Subcutaneous abdominal adipose tissue (tissue), 5 donors: ENCODE data around the gene KCNK6.
A peak's percentile ranks its signal among the peaks of the same experiment; 100 is the strongest.

Experiments
- H3K27ac ChIP-seq: one replicate; pipeline ENCODE4 v1.7.0; 2013; ENCODE audit warnings: low read depth, mild to moderate bottlenecking, inconsistent platforms, low read length, moderate library complexity
- H3K27me3 ChIP-seq, 5 donors: one replicate each; pipeline ENCODE4 v1.7.0; 2013; ENCODE audit warnings: low read length in 5 of 5, inconsistent platforms in 1 of 5; ENCODE audit not compliant: control insufficient read depth in 5 of 5, insufficient read depth in 4 of 5
- H3K36me3 ChIP-seq, 5 donors: one replicate each; pipeline ENCODE4 v1.7.0; 2013; ENCODE audit warnings: low read length in 5 of 5; ENCODE audit not compliant: control insufficient read depth in 5 of 5, insufficient read depth in 5 of 5
- H3K4me1 ChIP-seq, 5 donors: one replicate each; pipeline ENCODE4 v1.7.0; 2013; ENCODE audit warnings: low read length in 5 of 5, mild to moderate bottlenecking in 3 of 5, moderate library complexity in 1 of 5; ENCODE audit not compliant: control insufficient read depth in 5 of 5, insufficient read depth in 5 of 5
- H3K4me3 ChIP-seq, 5 donors: one replicate each; pipeline ENCODE4 v1.7.0; 2013; ENCODE audit warnings: low read length in 5 of 5, low read depth in 1 of 5
- H3K9ac ChIP-seq, 5 donors: one replicate each; pipeline ENCODE4 v1.7.0; 2013; ENCODE audit warnings: low read length in 5 of 5, mild to moderate bottlenecking in 4 of 5, moderate library complexity in 3 of 5
- H3K9me3 ChIP-seq, 5 donors: one replicate each; pipeline ENCODE4 v1.7.0; 2013; ENCODE audit warnings: low read length in 5 of 5; ENCODE audit not compliant: control insufficient read depth in 5 of 5
- donor health status: healthy.
- donor health status: healthy.
- donor health status: healthy.
- donor health status: healthy.
- donor health status: healthy.

Gene KCNK6

DNA sequence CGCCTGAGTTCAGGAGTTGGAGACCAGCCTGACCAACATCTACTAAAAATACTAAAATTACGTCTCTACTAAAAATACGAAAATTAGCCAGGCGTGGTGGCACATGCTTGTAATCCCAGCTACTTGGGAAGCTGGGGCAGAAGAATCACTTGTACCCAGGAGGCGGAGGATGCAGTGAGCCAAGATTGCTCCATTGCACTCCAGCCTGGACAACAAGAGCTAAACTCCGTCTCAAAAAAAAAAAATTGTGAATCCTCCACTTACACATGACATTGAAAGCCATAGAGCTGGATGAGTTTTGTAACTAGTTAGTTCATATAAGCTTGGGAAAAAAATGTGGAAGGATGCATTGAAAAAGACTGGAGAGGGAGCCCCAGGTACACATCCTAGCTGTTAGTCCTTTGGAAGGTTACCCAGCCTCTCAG lies 54.3 kb downstream of the KCNK6 start:
- peak overlapping the region; percentile 54 to 95 (median 69) for H3K4me3 ChIP-seq
- no peaks in the 10 kb centered on the region for H3K9me3 ChIP-seq
- H3K27me3 ChIP-seq, result peaks cover 0 to 6% (median 4%) of the 10 kb centered on the region in 5 donors
- peak overlapping the region; percentile 94 for H3K27ac ChIP-seq
- peak overlapping the region; percentile 10 to 67 (median 32) for H3K9ac ChIP-seq
- peaks cover 6 to 28% (median 27%) of the 10 kb centered on the region in 5 donors for H3K4me1 ChIP-seq
- peaks cover 0 to 18% (median 12%) of the 10 kb centered on the region in 5 donors for H3K36me3 ChIP-seq

DNA sequence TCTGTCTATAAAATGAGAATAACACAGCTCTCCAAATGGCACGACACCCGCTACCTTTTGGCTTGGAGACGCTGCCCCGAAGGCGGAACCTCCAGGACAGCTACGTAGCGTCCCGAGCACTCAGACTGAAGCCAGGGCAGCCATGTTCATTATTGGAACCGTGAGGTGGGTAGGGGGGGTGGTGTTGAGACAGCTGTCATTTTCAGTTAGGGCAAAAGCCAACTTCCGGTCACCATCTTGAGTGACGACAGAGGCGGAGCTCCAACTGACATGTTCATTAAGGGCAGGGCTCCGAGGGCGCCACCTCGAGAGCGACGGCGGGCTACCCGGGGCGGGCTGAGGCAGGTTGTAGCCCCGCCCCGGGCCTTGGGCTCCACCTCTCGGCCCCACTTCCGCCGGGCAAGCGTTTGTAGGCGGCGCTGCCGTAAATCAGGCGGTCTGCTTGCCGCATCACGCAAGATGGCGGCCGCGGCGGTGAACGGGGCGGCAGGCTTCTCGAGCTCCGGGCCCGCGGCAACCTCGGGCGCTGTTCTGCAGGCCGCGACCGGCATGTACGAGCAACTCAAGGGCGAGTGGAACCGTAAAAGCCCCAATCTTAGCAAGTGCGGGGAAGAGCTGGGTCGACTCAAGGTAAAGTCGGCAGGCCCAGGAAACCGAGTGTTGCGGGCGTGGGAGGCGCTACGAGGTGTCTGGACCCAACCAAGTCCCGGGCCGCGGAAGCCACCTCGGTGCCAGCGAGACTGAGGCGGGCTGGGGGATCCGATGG lies 54.9 kb downstream of the KCNK6 start, which contains the start of gene PSMD8:
Gene PSMD8 (plus strand): TSS at position 240 of the 766 bp plus-strand sequence. CDS start 31 bp downstream, at position 271.
- Histone ChIP-seq H3K9me3 (no peaks in the 10 kb centered on the region), H3K4me3 (peak within 1 kb of the TSS; percentile 92 to 98 (median 93)), H3K36me3 (peaks cover 0 to 24% (median 18%) of the 10 kb centered on the region in 5 donors), H3K4me1 (peaks cover 6 to 28% (median 27%) of the 10 kb centered on the region in 5 donors), H3K9ac (peak within 1 kb of the TSS; percentile 92 to 99 (median 97)), H3K27ac (peak within 1 kb of the TSS; percentile 94), H3K27me3 (peaks cover 0 to 6% (median 4%) of the 10 kb centered on the region in 5 donors)

DNA sequence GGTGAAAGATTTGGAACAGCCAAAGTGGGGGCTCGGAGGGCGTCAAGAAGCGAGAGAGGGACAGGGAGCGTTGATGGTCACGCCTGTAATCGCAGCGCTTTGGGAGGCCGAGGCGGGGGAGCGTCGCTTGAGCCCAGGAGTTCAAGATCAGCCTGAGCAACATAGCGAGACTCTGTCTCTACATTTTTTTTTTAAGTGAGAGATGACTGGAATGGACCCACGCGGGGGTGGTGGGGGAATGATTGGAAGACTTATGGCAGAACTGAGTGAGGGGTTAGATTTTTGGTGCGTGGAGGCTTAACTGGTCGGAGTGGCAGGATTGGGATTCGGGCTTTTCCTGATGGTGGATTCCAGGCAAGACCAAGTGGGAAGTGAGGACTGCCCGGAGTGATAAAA lies 55.5 kb downstream of the KCNK6 start:
- Histone ChIP-seq H3K4me3 (peak overlapping the region; percentile 92 to 98 (median 93)), H3K27me3 (peaks cover 0 to 5% (median 3%) of the 10 kb centered on the region in 5 donors), H3K27ac (peak overlapping the region; percentile 94), H3K9me3 (no peaks in the 10 kb centered on the region), H3K36me3 (peaks cover 0 to 29% (median 22%) of the 10 kb centered on the region in 5 donors), H3K4me1 (peaks cover 6 to 28% (median 27%) of the 10 kb centered on the region in 5 donors), H3K9ac (peak overlapping the region; percentile 92 to 99 (median 97))

DNA sequence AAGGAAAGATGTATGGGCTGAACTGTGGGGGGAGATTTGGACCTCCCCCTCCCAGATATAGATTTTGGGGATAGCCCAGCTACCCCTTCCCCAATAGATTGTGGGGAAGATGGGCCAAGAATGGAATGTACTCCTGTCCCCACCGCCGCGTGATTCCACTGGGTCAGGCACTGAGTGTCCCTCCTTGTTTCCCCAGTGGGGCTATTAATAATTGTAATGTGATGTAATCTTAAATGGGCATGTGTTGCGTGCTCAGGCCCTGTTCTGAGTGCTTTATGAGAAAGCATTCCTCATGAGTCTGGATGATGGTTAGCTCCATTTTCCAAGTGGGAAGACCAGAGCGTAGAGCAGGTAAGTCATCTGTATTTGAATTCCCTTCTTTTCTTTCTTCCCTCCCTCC lies 56.1 kb downstream of the KCNK6 start:
- Histone ChIP-seq H3K27ac (peak overlapping the region; percentile 94), H3K4me1 (peaks cover 6 to 28% (median 27%) of the 10 kb centered on the region in 5 donors), H3K4me3 (peak overlapping the region; percentile 92 to 98 (median 93)), H3K9ac (peak overlapping the region; percentile 92 to 99 (median 97)), H3K9me3 (no peaks in the 10 kb centered on the region), H3K27me3 (no peaks in the 10 kb centered on the region), H3K36me3 (peaks cover 0 to 36% (median 29%) of the 10 kb centered on the region in 5 donors)

DNA sequence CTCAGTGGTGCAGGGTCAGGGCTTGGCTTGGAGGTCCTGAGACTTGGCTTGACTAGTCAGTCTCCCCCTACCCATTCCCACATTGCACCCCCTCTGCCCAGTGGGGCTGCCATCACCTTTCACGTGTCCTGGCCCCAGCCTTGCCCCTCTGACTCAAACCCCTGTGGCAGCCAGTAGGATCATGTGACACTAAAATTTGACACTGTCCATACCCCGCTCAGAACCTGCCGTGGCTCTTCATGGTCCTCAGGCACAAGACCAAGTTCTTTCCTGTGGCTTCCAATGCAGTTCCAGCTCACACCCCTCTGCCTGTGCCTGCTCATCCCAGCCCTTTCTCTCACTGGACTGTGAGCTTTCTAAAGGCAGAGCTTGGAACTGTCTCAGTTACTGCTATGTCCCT lies 56.9 kb downstream of the KCNK6 start:
- Histone ChIP-seq H3K36me3 (peaks cover 0 to 44% (median 37%) of the 10 kb centered on the region in 5 donors), H3K4me1 (peaks cover 6 to 28% (median 27%) of the 10 kb centered on the region in 5 donors), H3K27me3 (peaks cover 0 to 3% (median 0%) of the 10 kb centered on the region in 5 donors), H3K27ac (peak overlapping the region; percentile 94), H3K9me3 (no peaks in the 10 kb centered on the region), H3K4me3 (peak overlapping the region in 4 of 5 donors; percentile 93 to 98 (median 94)), H3K9ac (peak overlapping the region in 3 of 5 donors; percentile 20 to 99 (median 99))

DNA sequence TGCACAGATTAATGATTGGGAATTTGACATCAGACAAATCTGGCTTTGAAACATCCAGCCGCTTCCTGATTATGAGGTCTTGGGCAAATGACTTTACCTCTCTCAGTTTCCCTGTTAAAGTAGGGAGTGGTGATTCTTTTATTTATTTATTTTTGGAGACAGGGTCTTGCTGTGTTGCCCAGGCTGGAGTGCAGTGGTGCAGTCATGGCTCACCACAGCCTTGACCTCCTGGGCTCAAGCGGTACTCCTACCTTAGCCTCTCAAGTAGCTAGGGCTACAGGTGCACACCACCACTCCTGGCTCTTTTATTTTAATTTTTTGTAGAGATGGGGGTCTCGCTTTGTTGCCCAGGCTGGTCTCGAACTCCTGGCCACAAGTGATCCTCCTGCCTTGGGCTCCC lies 57.4 kb downstream of the KCNK6 start:
- Histone ChIP-seq H3K27me3 (peaks cover 0 to 3% (median 0%) of the 10 kb centered on the region in 5 donors), H3K9me3 (no peaks in the 10 kb centered on the region), H3K4me3 (peak overlapping the region in 2 of 5 donors; percentile 11 to 93), H3K27ac (no peak overlapping the region), H3K36me3 (peaks cover 0 to 49% (median 42%) of the 10 kb centered on the region in 5 donors), H3K4me1 (peaks cover 6 to 28% (median 27%) of the 10 kb centered on the region in 5 donors), H3K9ac (peak overlapping the region in 1 of 5 donors; percentile 99)

DNA sequence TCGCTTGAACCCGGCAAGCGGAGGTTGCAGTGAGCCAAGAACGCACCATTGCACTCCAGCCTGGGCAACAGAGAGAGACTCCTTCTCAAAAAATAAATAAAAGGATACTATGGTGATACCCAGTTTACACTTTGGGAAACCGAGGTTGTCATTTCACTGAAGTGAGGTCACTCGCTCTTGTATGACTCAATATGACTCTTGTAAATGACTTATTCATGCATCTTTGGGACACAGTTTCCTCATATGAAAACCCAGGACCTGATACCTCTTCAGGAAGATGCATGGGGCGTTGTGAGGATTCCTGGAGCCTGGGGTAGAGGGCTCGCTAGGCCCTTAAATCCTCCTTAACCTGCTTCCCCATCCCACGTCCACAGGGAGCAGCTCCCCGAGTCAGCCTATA lies 59.2 kb downstream of the KCNK6 start:
- H3K27me3 ChIP-seq, result peaks cover 0 to 3% (median 0%) of the 10 kb centered on the region in 5 donors
- peaks cover 0 to 67% (median 58%) of the 10 kb centered on the region in 5 donors for H3K36me3 ChIP-seq
- H3K9ac ChIP-seq, result no peak overlapping the region
- H3K4me1 ChIP-seq, result peaks cover 6 to 27% (median 26%) of the 10 kb centered on the region in 5 donors
- H3K4me3 ChIP-seq, result no peak overlapping the region
- no peaks in the 10 kb centered on the region for H3K9me3 ChIP-seq
- H3K27ac ChIP-seq, result no peak overlapping the region

DNA sequence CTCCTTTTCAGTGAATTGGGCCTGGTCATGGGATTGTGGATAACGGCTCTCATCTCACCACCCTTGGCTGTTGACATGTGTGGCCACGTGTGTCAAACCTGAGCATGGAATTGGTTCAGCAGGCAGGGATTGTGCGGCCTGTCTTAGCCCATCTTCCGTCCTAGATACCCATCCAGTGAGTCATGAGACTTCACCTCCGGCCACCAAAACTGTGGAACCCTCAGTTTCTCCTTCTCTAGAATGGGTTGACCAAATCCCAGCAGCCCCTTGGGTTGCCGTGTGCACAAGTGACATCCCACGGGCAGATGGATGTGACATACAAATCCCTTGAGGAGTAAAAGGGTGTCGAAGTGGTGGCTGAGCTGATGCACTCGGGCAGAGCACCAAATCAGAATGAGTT lies 61.5 kb downstream of the KCNK6 start:
- no peaks in the 10 kb centered on the region for H3K9me3 ChIP-seq
- H3K27ac ChIP-seq, result no peak overlapping the region
- H3K36me3 ChIP-seq, result peaks cover 0 to 80% (median 63%) of the 10 kb centered on the region in 5 donors
- H3K27me3 ChIP-seq, result peaks cover 0 to 7% (median 2%) of the 10 kb centered on the region in 5 donors
- H3K4me1 ChIP-seq, result peaks cover under 1 to 15% (median 14%) of the 10 kb centered on the region in 5 donors
- H3K9ac ChIP-seq, result no peak overlapping the region
- H3K4me3 ChIP-seq, result no peak overlapping the region
